Measurements from ENCODE around the gene TNRC18.

The TNRC18 gene

GRCh38 chr7:5339955-5340354 is 83.7 kb downstream of the TNRC18 start:
- no peaks in the 10 kb centered on the region for H3K27me3 ChIP-seq (ENCODE audit: insufficient read depth, low read length, poor library complexity, severe bottlenecking)
- no peak overlapping the region for H2AFZ ChIP-seq (ENCODE audit: low read length)
- no peaks in the 10 kb centered on the region for H3K9me2 ChIP-seq (replicated peaks; ENCODE audit: low read depth, low read length)
- peaks cover 4% of the 10 kb centered on the region; the same call in 1 of the 2 replicates for H3K79me2 ChIP-seq (ENCODE audit: insufficient read depth, low read length)
- peaks cover 93% of the 10 kb centered on the region for H3K36me3 ChIP-seq (ENCODE audit: insufficient read depth, low read length)
- no peaks in the 10 kb centered on the region for H3F3A ChIP-seq (ENCODE audit: low read depth)
- no peak overlapping the region for H3K4me2 ChIP-seq (ENCODE audit: low read depth, low read length, poor library complexity, severe bottlenecking)
- peaks cover 9% of the 10 kb centered on the region; the same call in 1 of the 2 replicates for H3K9me3 ChIP-seq (ENCODE audit: insufficient read depth, low read depth, low read length)
- no peak overlapping the region for H3K9ac ChIP-seq (ENCODE audit: low read depth, low read length, poor library complexity, severe bottlenecking)
- no peaks in the 10 kb centered on the region for H3K4me1 ChIP-seq (ENCODE audit: insufficient read depth, low read length, poor library complexity, severe bottlenecking)
- TF ChIP-seq CTCF (conservative IDR thresholded peaks at IDR 0.05; ENCODE audit: low read length) (no peak), EZH2phosphoT487 (IDR thresholded peaks at IDR 0.05; ENCODE audit: borderline replicate concordance) (no peak)
- no peaks in the 10 kb centered on the region for H4K20me1 ChIP-seq (ENCODE audit: insufficient read depth, low read length, poor library complexity, severe bottlenecking)
- no peak overlapping the region for H3K4me3 ChIP-seq (ENCODE audit: low read length, poor library complexity, severe bottlenecking)

- Histone ChIP-seq H3K4me2 (ENCODE audit: low read depth, low read length, poor library complexity, severe bottlenecking) (no peak overlapping the region), H3K4me3 (ENCODE audit: low read length, poor library complexity, severe bottlenecking) (no peak overlapping the region), H3K9me3 (ENCODE audit: insufficient read depth, low read depth, low read length) (peaks cover 9% of the 10 kb centered on the region; the same call in 1 of the 2 replicates), H3K36me3 (ENCODE audit: insufficient read depth, low read length) (peaks cover 87% of the 10 kb centered on the region), H3K9me2 (replicated peaks; ENCODE audit: low read depth, low read length) (no peaks in the 10 kb centered on the region), H3K27me3 (ENCODE audit: insufficient read depth, low read length, poor library complexity, severe bottlenecking) (no peaks in the 10 kb centered on the region), H4K20me1 (ENCODE audit: insufficient read depth, low read length, poor library complexity, severe bottlenecking) (peaks cover 21% of the 10 kb centered on the region), H2AFZ (ENCODE audit: low read length) (no peak overlapping the region), H3K4me1 (ENCODE audit: insufficient read depth, low read length, poor library complexity, severe bottlenecking) (peaks cover 9% of the 10 kb centered on the region), H3K79me2 (ENCODE audit: insufficient read depth, low read length) (peaks cover 18% of the 10 kb centered on the region; the same call in 1 of the 2 replicates), H3K9ac (ENCODE audit: low read depth, low read length, poor library complexity, severe bottlenecking) (no peak overlapping the region), H3F3A (ENCODE audit: low read depth) (peaks cover 2% of the 10 kb centered on the region; the same call in 1 of the 2 replicates)
- TF ChIP-seq EZH2phosphoT487 (IDR thresholded peaks at IDR 0.05; ENCODE audit: borderline replicate concordance) (no peak), CTCF (conservative IDR thresholded peaks at IDR 0.05; ENCODE audit: low read length) (no peak)
Observed at GRCh38 chr7:5337047-5337446, 86.6 kb downstream of the TNRC18 start.

GRCh38 chr7:5334671-5335070 is 89.0 kb downstream of the TNRC18 start:
- no peaks in the 10 kb centered on the region for H3K27me3 ChIP-seq (ENCODE audit: insufficient read depth, low read length, poor library complexity, severe bottlenecking)
- H2AFZ ChIP-seq (ENCODE audit: low read length) = no peak overlapping the region
- H4K20me1 ChIP-seq (ENCODE audit: insufficient read depth, low read length, poor library complexity, severe bottlenecking) = peaks cover 42% of the 10 kb centered on the region
- peaks cover 28% of the 10 kb centered on the region for H3K79me2 ChIP-seq (ENCODE audit: insufficient read depth, low read length)
- H3K9me3 ChIP-seq (ENCODE audit: insufficient read depth, low read depth, low read length) = peaks cover 9% of the 10 kb centered on the region; the same call in 1 of the 2 replicates
- no peaks in the 10 kb centered on the region for H3K9me2 ChIP-seq (replicated peaks; ENCODE audit: low read depth, low read length)
- peaks cover 5% of the 10 kb centered on the region; the same call in 1 of the 2 replicates for H3F3A ChIP-seq (ENCODE audit: low read depth)
- TF ChIP-seq CTCF (conservative IDR thresholded peaks at IDR 0.05; ENCODE audit: low read length) (no peak), EZH2phosphoT487 (IDR thresholded peaks at IDR 0.05; ENCODE audit: borderline replicate concordance) (no peak)
- H3K36me3 ChIP-seq (ENCODE audit: insufficient read depth, low read length) = peaks cover 86% of the 10 kb centered on the region
- H3K4me1 ChIP-seq (ENCODE audit: insufficient read depth, low read length, poor library complexity, severe bottlenecking) = peaks cover 27% of the 10 kb centered on the region
- H3K4me3 ChIP-seq (ENCODE audit: low read length, poor library complexity, severe bottlenecking) = no peak overlapping the region
- H3K9ac ChIP-seq (ENCODE audit: low read depth, low read length, poor library complexity, severe bottlenecking) = no peak overlapping the region
- H3K4me2 ChIP-seq (ENCODE audit: low read depth, low read length, poor library complexity, severe bottlenecking) = no peak overlapping the region
